ENCODE data around the gene TEC. TPM values are rescaled to one million over a fixed set of nuclear protein-coding genes. Genes with fewer than 3 reads are reported as not detected.
"Not testable (repeated sequence)": the region's sequence is repeated elsewhere in the genome, so short reads cannot be mapped to it uniquely, and the experiment has no call there.

TEC gene
- 0.26 TPM for polyA plus RNA-seq (2013, experiment 1 of 4)
- polyA plus RNA-seq (2013, experiment 2 of 4): not detected
- polyA plus RNA-seq (2013, experiment 3 of 4): 0.11 TPM
- polyA plus RNA-seq (2013, experiment 4 of 4): 0.16 TPM

GRCh38 chr4:48268956-48269860, at the start of gene TEC:
Gene TEC, minus strand, starts transcription at chr4:48269838. Its CDS starts 41,224 bp downstream, at chr4:48228614.
- 2 to 3% methylated on average over 59 to 62 of the region's 63 CpGs for WGBS, 2 experiments
- Histone ChIP-seq H3K36me3 (ENCODE audit: control insufficient read depth, insufficient read depth, low read length) (no peaks in the 10 kb centered on the region), H3K4me3 (ENCODE audit: insufficient read depth, low read depth, low read length) (peak within 1 kb of the TSS; percentile 70), H3K27me3 (ENCODE audit: control insufficient read depth, insufficient read depth, low read length, poor library complexity, severe bottlenecking) (peaks cover 38% of the 10 kb centered on the region), H3K9me3 (ENCODE audit: control insufficient read depth, low read length) (no peaks in the 10 kb centered on the region), H3K27ac (ENCODE audit: insufficient read depth, low read depth, low read length, poor library complexity, severe bottlenecking) (no peak within 1 kb of the TSS), H3K4me1 (ENCODE audit: control insufficient read depth, insufficient read depth, low read length) (no peaks in the 10 kb centered on the region)

DNA sequence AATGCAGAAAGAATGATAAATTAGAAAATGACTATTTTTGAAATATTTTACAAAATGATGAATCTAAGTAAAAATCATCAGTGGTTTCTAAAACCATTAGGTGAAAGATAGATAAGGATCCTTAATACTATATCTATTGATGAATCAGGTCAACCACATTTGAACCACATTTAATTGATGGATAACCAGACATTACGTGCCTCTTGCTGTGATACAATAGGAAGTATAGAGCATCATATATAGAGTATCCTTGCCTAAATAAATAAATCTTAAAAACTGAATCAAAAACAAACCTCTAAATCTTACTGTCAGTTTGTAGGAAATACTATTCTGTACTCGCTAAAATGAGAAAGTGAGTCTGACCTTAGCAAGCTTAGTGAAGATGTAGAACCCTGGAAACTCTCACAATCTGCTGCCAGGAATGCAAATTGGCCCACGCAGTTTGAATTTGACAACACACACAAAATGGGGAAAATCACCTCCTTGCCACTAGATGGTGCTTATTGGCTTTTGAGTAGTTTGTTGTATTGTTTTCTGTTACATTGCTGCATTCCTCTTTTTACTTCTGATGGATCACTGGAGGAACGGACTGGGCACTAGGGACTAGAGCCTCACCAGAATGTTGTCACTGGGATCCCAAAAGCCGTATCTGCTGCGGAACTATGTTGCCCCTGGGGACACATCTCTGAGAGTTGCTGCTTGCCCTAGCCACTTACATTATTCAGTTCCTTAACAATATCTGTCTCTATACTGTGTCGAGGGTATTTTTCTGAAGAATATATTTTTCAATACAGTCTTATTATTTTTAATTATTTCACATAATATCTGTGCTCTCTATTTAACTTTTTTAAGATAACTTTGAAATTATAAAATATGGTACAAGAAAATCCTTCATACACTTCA, 46.3 kb upstream of the TEC start:
- Histone ChIP-seq H3K36me3 (ENCODE audit: control insufficient read depth, insufficient read depth, low read length) (no peaks in the 10 kb centered on the region), H3K27me3 (ENCODE audit: control insufficient read depth, insufficient read depth, low read length, poor library complexity, severe bottlenecking) (no peaks in the 10 kb centered on the region), H3K4me3 (ENCODE audit: insufficient read depth, low read depth, low read length) (no peak overlapping the region), H3K4me1 (ENCODE audit: control insufficient read depth, insufficient read depth, low read length) (no peaks in the 10 kb centered on the region), H3K9me3 (ENCODE audit: control insufficient read depth, low read length) (no peaks in the 10 kb centered on the region), H3K27ac (ENCODE audit: insufficient read depth, low read depth, low read length, poor library complexity, severe bottlenecking) (no peak overlapping the region)
- WGBS, 2 experiments: 24 to 42% methylated on average over 4 to 7 of the region's 7 CpGs

GRCh38 chr4:48314746-48315145, 45.1 kb upstream of the TEC start:
- H3K4me1 ChIP-seq (ENCODE audit: control insufficient read depth, insufficient read depth, low read length); H3K9me3 ChIP-seq (ENCODE audit: control insufficient read depth, low read length); H3K27me3 ChIP-seq (ENCODE audit: control insufficient read depth, insufficient read depth, low read length, poor library complexity, severe bottlenecking); H3K36me3 ChIP-seq (ENCODE audit: control insufficient read depth, insufficient read depth, low read length); H3K4me3 ChIP-seq (ENCODE audit: insufficient read depth, low read depth, low read length); H3K27ac ChIP-seq (ENCODE audit: insufficient read depth, low read depth, low read length, poor library complexity, severe bottlenecking): not testable (repeated sequence)

DNA sequence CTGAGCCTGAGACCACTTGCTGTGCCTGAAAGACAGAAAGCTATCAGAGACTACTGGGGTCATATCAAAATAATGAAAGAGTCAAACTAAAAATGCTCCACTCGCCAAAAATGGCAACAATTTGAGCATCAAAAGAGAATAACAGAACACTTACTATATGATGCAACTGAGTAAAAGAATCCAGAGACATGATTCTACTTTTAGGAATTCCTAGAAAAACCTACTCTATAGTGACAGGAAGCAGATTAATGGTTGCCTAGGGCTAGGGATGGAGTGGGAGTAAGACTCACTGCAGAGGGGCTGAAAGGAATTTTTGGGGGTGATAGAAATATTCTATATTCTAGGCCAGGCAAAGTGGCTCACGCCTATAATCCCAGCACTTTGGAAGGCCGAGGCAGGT, 42.3 kb upstream of the TEC start:
- Histone ChIP-seq H3K27ac (ENCODE audit: insufficient read depth, low read depth, low read length, poor library complexity, severe bottlenecking) (no peak overlapping the region), H3K27me3 (ENCODE audit: control insufficient read depth, insufficient read depth, low read length, poor library complexity, severe bottlenecking) (no peaks in the 10 kb centered on the region), H3K9me3 (ENCODE audit: control insufficient read depth, low read length) (no peaks in the 10 kb centered on the region), H3K36me3 (ENCODE audit: control insufficient read depth, insufficient read depth, low read length) (no peaks in the 10 kb centered on the region), H3K4me3 (ENCODE audit: insufficient read depth, low read depth, low read length) (no peak overlapping the region), H3K4me1 (ENCODE audit: control insufficient read depth, insufficient read depth, low read length) (no peaks in the 10 kb centered on the region)
- WGBS, 2 experiments: 83 to 89% methylated on average over 3 of the region's 3 CpGs

- Histone ChIP-seq H3K4me3 (ENCODE audit: insufficient read depth, low read depth, low read length) (no peak overlapping the region), H3K4me1 (ENCODE audit: control insufficient read depth, insufficient read depth, low read length) (no peaks in the 10 kb centered on the region), H3K27ac (ENCODE audit: insufficient read depth, low read depth, low read length, poor library complexity, severe bottlenecking) (no peak overlapping the region), H3K27me3 (ENCODE audit: control insufficient read depth, insufficient read depth, low read length, poor library complexity, severe bottlenecking) (no peaks in the 10 kb centered on the region), H3K36me3 (ENCODE audit: control insufficient read depth, insufficient read depth, low read length) (no peaks in the 10 kb centered on the region), H3K9me3 (ENCODE audit: control insufficient read depth, low read length) (no peaks in the 10 kb centered on the region)
- 100% methylated on average over 2 of the region's 2 CpGs for WGBS, 2 experiments
Measured at GRCh38 chr4:48308901-48309300, 39.3 kb upstream of the TEC start.

DNA sequence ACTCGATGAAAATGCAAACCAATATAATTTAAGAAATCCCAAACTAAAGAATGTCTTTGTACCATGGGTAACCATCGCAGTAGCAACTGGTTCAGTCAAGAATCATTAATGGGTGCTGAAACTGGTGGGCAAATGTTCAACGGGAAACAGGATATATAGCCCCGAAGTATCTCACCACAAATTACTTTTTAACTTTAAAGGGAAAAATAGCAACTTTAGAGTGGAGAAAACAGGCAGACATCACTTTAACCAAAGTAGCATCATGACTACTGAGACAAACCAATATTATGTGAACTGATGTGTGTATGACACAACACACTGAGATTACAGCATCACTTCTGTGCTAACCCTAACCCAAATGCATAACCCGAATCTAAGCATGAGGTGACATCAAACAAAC, 37.9 kb upstream of the TEC start:
- 94 to 95% methylated on average over 4 to 5 of the region's 5 CpGs for WGBS, 2 experiments

GRCh38 chr4:48305508-48305907, 35.9 kb upstream of the TEC start:
- H3K27me3 ChIP-seq (ENCODE audit: control insufficient read depth, insufficient read depth, low read length, poor library complexity, severe bottlenecking): no peaks in the 10 kb centered on the region
- no peaks in the 10 kb centered on the region for H3K36me3 ChIP-seq (ENCODE audit: control insufficient read depth, insufficient read depth, low read length)
- no peak overlapping the region for H3K27ac ChIP-seq (ENCODE audit: insufficient read depth, low read depth, low read length, poor library complexity, severe bottlenecking)
- no peaks in the 10 kb centered on the region for H3K4me1 ChIP-seq (ENCODE audit: control insufficient read depth, insufficient read depth, low read length)
- H3K4me3 ChIP-seq (ENCODE audit: insufficient read depth, low read depth, low read length): no peak overlapping the region
- H3K9me3 ChIP-seq (ENCODE audit: control insufficient read depth, low read length): no peaks in the 10 kb centered on the region
- WGBS, 2 experiments: 93% methylated on average over 2 of the region's 3 CpGs; no CpG with 5 or more reads in 1 of the 2 experiments

More for the DNA sequence above, 37.9 kb upstream of the TEC start:
- Histone ChIP-seq H3K9me3 (ENCODE audit: control insufficient read depth, low read length) (no peaks in the 10 kb centered on the region), H3K27me3 (ENCODE audit: control insufficient read depth, insufficient read depth, low read length, poor library complexity, severe bottlenecking) (no peaks in the 10 kb centered on the region), H3K4me3 (ENCODE audit: insufficient read depth, low read depth, low read length) (no peak overlapping the region), H3K27ac (ENCODE audit: insufficient read depth, low read depth, low read length, poor library complexity, severe bottlenecking) (no peak overlapping the region), H3K4me1 (ENCODE audit: control insufficient read depth, insufficient read depth, low read length) (no peaks in the 10 kb centered on the region), H3K36me3 (ENCODE audit: control insufficient read depth, insufficient read depth, low read length) (no peaks in the 10 kb centered on the region)

DNA sequence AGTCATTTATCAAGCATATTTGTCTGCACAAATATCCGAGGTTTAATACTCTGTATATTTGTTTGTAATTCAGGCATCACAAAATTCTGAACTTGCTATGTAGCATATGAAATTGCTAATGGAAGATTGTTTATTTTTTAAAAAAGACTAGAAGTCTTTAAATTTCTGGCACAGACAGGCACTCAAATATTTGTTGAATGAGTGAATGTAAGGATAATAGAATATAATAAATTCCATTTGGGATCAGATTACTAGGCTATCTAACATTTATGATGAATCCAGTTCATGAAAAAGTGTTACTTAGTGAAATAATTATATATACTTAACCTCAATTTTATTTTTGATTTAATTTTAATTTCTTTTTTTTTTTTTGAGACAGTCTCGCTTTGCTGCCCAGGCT, 30.4 kb upstream of the TEC start:
- Histone ChIP-seq H3K9me3 (ENCODE audit: control insufficient read depth, low read length) (no peaks in the 10 kb centered on the region), H3K27ac (ENCODE audit: insufficient read depth, low read depth, low read length, poor library complexity, severe bottlenecking) (no peak overlapping the region), H3K4me1 (ENCODE audit: control insufficient read depth, insufficient read depth, low read length) (no peaks in the 10 kb centered on the region), H3K4me3 (ENCODE audit: insufficient read depth, low read depth, low read length) (no peak overlapping the region), H3K36me3 (ENCODE audit: control insufficient read depth, insufficient read depth, low read length) (no peaks in the 10 kb centered on the region), H3K27me3 (ENCODE audit: control insufficient read depth, insufficient read depth, low read length, poor library complexity, severe bottlenecking) (no peaks in the 10 kb centered on the region)
- 93 to 94% methylated on average over 1 to 2 of the region's 2 CpGs for WGBS, 2 experiments

DNA sequence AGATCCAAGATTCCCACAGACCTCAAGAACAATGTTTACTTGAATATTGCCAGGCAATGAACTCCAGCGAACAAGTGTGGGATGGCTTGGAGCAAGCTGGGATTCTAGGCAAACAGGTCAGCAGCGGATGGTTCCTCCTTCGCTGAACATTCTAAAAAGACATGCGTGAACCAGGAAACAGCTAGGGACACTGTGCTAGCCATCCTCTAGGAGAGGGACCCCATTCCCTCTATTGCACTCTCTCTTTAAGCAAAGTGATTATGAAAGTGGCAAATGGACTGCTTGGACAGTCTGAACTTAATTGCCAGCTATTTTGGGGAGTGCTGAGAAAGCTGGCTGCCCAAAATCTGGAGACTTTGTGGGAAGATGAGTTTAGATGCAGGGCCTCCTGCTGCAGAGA, 29.9 kb upstream of the TEC start:
- 93 to 96% methylated on average over 4 of the region's 4 CpGs for WGBS, 2 experiments
- Histone ChIP-seq H3K4me3 (ENCODE audit: insufficient read depth, low read depth, low read length) (no peak overlapping the region), H3K9me3 (ENCODE audit: control insufficient read depth, low read length) (no peaks in the 10 kb centered on the region), H3K36me3 (ENCODE audit: control insufficient read depth, insufficient read depth, low read length) (no peaks in the 10 kb centered on the region), H3K27me3 (ENCODE audit: control insufficient read depth, insufficient read depth, low read length, poor library complexity, severe bottlenecking) (no peaks in the 10 kb centered on the region), H3K4me1 (ENCODE audit: control insufficient read depth, insufficient read depth, low read length) (no peaks in the 10 kb centered on the region), H3K27ac (ENCODE audit: insufficient read depth, low read depth, low read length, poor library complexity, severe bottlenecking) (no peak overlapping the region)

DNA sequence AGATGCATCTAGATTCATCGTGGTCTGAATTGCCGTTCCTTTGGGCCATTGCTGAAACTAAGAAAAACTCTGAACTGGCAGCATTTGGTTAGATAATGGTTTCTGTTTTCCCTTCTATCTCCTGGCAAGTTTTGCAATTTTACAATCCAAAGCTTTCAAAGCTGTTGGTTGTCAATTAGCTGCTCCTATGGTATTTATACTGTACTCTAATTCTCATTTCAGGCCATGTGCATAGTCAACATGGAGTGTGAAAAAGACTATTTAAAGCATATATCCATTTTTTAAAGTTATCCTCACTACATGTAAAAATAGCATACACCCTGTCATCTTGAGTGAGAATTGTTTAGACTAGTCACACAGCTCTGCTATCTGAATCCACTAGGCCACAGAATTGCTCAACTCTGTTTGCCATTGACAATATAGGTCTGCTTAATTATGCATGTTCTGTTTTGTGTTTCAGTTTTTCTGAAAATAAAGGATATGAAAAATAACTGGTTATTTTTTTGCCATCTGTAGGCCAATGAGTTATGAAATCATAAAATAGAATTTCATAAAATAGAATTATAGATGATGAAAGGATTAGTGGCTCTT, 27.7 kb upstream of the TEC start:
- no peaks in the 10 kb centered on the region for H3K36me3 ChIP-seq (ENCODE audit: control insufficient read depth, insufficient read depth, low read length)
- no peaks in the 10 kb centered on the region for H3K9me3 ChIP-seq (ENCODE audit: control insufficient read depth, low read length)

More for the DNA sequence above, 27.7 kb upstream of the TEC start:
- Histone ChIP-seq H3K27me3 (ENCODE audit: control insufficient read depth, insufficient read depth, low read length, poor library complexity, severe bottlenecking) (no peaks in the 10 kb centered on the region), H3K27ac (ENCODE audit: insufficient read depth, low read depth, low read length, poor library complexity, severe bottlenecking) (no peak overlapping the region), H3K4me1 (ENCODE audit: control insufficient read depth, insufficient read depth, low read length) (no peaks in the 10 kb centered on the region), H3K4me3 (ENCODE audit: insufficient read depth, low read depth, low read length) (no peak overlapping the region)
- WGBS, 2 experiments: 98% methylated on average over 2 of the region's 2 CpGs
